Mesenchymal stem cell (in vitro differentiated cells and primary cell): ENCODE data around the gene FCN2.

Experiments used
- DNase-seq: peaks from one replicate; pipeline ENCODE4 v3.0.0-alpha.2; 2013
- H2AFZ ChIP-seq: one replicate; pipeline ENCODE4 v1.6.1; 2013; ENCODE audit warnings: low read depth, mild to moderate bottlenecking, control low read depth, inconsistent platforms, low read length, moderate library complexity
- H2AK5ac ChIP-seq: 2 replicates; pipeline ENCODE4 v1.6.1; 2013; ENCODE audit warnings: low read length, moderate library complexity, mild to moderate bottlenecking, inconsistent platforms; ENCODE audit not compliant: severe bottlenecking
- H2BK120ac ChIP-seq: one replicate; pipeline ENCODE4 v1.6.1; 2013; ENCODE audit warnings: low read depth, mild to moderate bottlenecking, inconsistent platforms, low read length, moderate library complexity
- H2BK12ac ChIP-seq, 2 experiments: one replicate each; pipeline ENCODE4 v1.6.1; 2013; ENCODE audit warnings: inconsistent platforms in 2 of 2, low read length in 2 of 2, mild to moderate bottlenecking in 2 of 2, moderate library complexity in 2 of 2, control low read depth in 1 of 2
- H2BK15ac ChIP-seq: one replicate; pipeline ENCODE4 v1.6.1; 2013; ENCODE audit warnings: mild to moderate bottlenecking, low read depth, inconsistent platforms; ENCODE audit not compliant: poor library complexity, severe bottlenecking
- H2BK5ac ChIP-seq: 2 replicates; pipeline ENCODE4 v1.6.1; 2013; ENCODE audit warnings: low read depth, mild to moderate bottlenecking, low read length, control low read depth, inconsistent platforms; ENCODE audit not compliant: poor library complexity, severe bottlenecking
- H3K14ac ChIP-seq, 2 experiments: one replicate each; pipeline ENCODE4 v1.6.1; 2013; ENCODE audit warnings: inconsistent platforms in 2 of 2, low read length in 2 of 2, control low read depth in 1 of 2, mild to moderate bottlenecking in 1 of 2, moderate library complexity in 1 of 2
- H3K18ac ChIP-seq, 2 experiments: one replicate each; pipeline ENCODE4 v1.6.1; 2013; ENCODE audit warnings: inconsistent platforms in 2 of 2, low read length in 2 of 2, control low read depth in 1 of 2, low read depth in 1 of 2, mild to moderate bottlenecking in 1 of 2
- H3K23ac ChIP-seq, 2 experiments: one replicate each; pipeline ENCODE4 v1.6.1; 2013; ENCODE audit warnings: inconsistent platforms in 2 of 2, low read length in 2 of 2, mild to moderate bottlenecking in 2 of 2, moderate library complexity in 2 of 2, control low read depth in 1 of 2
- H3K27ac ChIP-seq: 2 replicates; pipeline ENCODE4 v1.5.1; 2013; ENCODE audit warnings: mild to moderate bottlenecking, moderate library complexity, low read length, control low read depth, inconsistent platforms; ENCODE audit not compliant: poor library complexity, severe bottlenecking
- H3K27me3 ChIP-seq, 2 experiments: 2 replicates each; pipeline versions ENCODE4 v1.6.1 to v1.7.0; 2013; ENCODE audit warnings: low read length in 2 of 2, mild to moderate bottlenecking in 2 of 2, moderate library complexity in 2 of 2, control low read depth in 1 of 2, inconsistent platforms in 1 of 2; ENCODE audit not compliant: control insufficient read depth in 1 of 2, insufficient read depth in 1 of 2
- H3K36me3 ChIP-seq, 2 experiments: 2 replicates each; pipeline versions ENCODE4 v1.6.1 to v1.7.0; 2013; ENCODE audit warnings: low read length in 2 of 2, control low read depth in 1 of 2, inconsistent platforms in 1 of 2, low read depth in 1 of 2, mild to moderate bottlenecking in 1 of 2; ENCODE audit not compliant: insufficient read depth in 2 of 2, control insufficient read depth in 1 of 2
- H3K4ac ChIP-seq, 2 experiments: one replicate each; pipeline ENCODE4 v1.6.1; 2013; ENCODE audit warnings: inconsistent platforms in 2 of 2, low read length in 2 of 2, mild to moderate bottlenecking in 2 of 2, moderate library complexity in 2 of 2, control low read depth in 1 of 2, low read depth in 1 of 2
- H3K4me1 ChIP-seq: 2 replicates; pipeline ENCODE4 v1.6.1; 2013; ENCODE audit warnings: low read depth, low read length, control low read depth; ENCODE audit not compliant: control insufficient read depth, insufficient read depth
- H3K4me2 ChIP-seq: 2 replicates; pipeline ENCODE4 v1.6.1; 2013; ENCODE audit warnings: low read length, mild to moderate bottlenecking, inconsistent platforms; ENCODE audit not compliant: poor library complexity, severe bottlenecking
- H3K4me3 ChIP-seq, 2 experiments: 2 replicates each; pipeline versions ENCODE4 v1.5.1 to v1.7.0; 2013; ENCODE audit warnings: low read length in 2 of 2, mild to moderate bottlenecking in 2 of 2, control low read depth in 1 of 2, low read depth in 1 of 2; ENCODE audit not compliant: insufficient read depth in 1 of 2
- H3K79me1 ChIP-seq: replicated peaks from 2 replicates; pipeline ENCODE4 v1.6.1; 2013; ENCODE audit warnings: mild to moderate bottlenecking, control low read depth, low read length, inconsistent platforms; ENCODE audit not compliant: poor library complexity, severe bottlenecking
- H3K9ac ChIP-seq: 2 replicates; pipeline ENCODE4 v1.7.0; 2013; ENCODE audit warnings: mild to moderate bottlenecking, low read length, moderate library complexity
- H3K9me3 ChIP-seq: 2 replicates; pipeline ENCODE4 v1.7.0; 2013; ENCODE audit warnings: mild to moderate bottlenecking, low read length; ENCODE audit not compliant: control insufficient read depth
- H4K8ac ChIP-seq: one replicate; pipeline ENCODE4 v1.6.1; 2013; ENCODE audit warnings: inconsistent platforms, mild to moderate bottlenecking, low read length, moderate library complexity
- H4K91ac ChIP-seq: one replicate; pipeline ENCODE4 v1.6.1; 2013; ENCODE audit warnings: mild to moderate bottlenecking, low read length, inconsistent platforms
- WGBS: methylation state at CpG from one replicate; pipeline ENCODE4 v1.1.7; 2013; ENCODE audit warnings: mixed read lengths; 5-methylcytosine and 5-hydroxymethylcytosine counted together

Gene FCN2

GRCh38 chr9:134913041-134913712 lies 32.6 kb downstream of the FCN2 start:
- H2BK12ac ChIP-seq = no peak overlapping the region
- H3K36me3 ChIP-seq = no peaks in the 10 kb centered on the region
- no peak overlapping the region for H2BK15ac ChIP-seq
- no peak overlapping the region for H2BK5ac ChIP-seq
- 86% methylated on average over 14 of the region's 22 CpGs for WGBS
- H2AFZ ChIP-seq = no peak overlapping the region
- no peak overlapping the region for H3K14ac ChIP-seq
- H3K4ac ChIP-seq = no peak overlapping the region
- H2BK120ac ChIP-seq = no peak overlapping the region
- no peak overlapping the region for H3K18ac ChIP-seq
- H4K8ac ChIP-seq = no peak overlapping the region
- peaks cover 8 to 46% of the 10 kb centered on the region in 2 experiments for H3K27me3 ChIP-seq
- H3K79me1 ChIP-seq = no peaks in the 10 kb centered on the region
- no peak overlapping the region for H3K23ac ChIP-seq
- DNase-seq = no peak
- H3K9me3 ChIP-seq = no peaks in the 10 kb centered on the region
- no peak overlapping the region for H2AK5ac ChIP-seq
- H4K91ac ChIP-seq = no peak overlapping the region
- H3K9ac ChIP-seq = no peak overlapping the region
- peak overlapping the region in 1 of 2 experiments; percentile 27 for H3K4me3 ChIP-seq
- peaks cover 3% of the 10 kb centered on the region for H3K4me1 ChIP-seq
- no peak overlapping the region for H3K4me2 ChIP-seq
- H3K27ac ChIP-seq = no peak overlapping the region

- H3K9ac ChIP-seq = no peak overlapping the region
- H4K8ac ChIP-seq = no peak overlapping the region
- H3K23ac ChIP-seq = no peak overlapping the region
- WGBS = 83% methylated on average over 19 of the region's 23 CpGs
- peaks cover 8 to 39% of the 10 kb centered on the region in 2 experiments for H3K27me3 ChIP-seq
- no peak overlapping the region for H2BK5ac ChIP-seq
- no peak overlapping the region for H2BK15ac ChIP-seq
- H3K4ac ChIP-seq = no peak overlapping the region
- DNase-seq = no peak
- no peaks in the 10 kb centered on the region for H3K79me1 ChIP-seq
- no peak overlapping the region for H2AFZ ChIP-seq
- peaks cover 2% of the 10 kb centered on the region for H3K9me3 ChIP-seq
- no peak overlapping the region for H3K27ac ChIP-seq
- H3K4me3 ChIP-seq = no peak overlapping the region
- H3K36me3 ChIP-seq = no peaks in the 10 kb centered on the region
- H4K91ac ChIP-seq = no peak overlapping the region
- no peak overlapping the region for H3K4me2 ChIP-seq
- H3K18ac ChIP-seq = no peak overlapping the region
- peaks cover 3% of the 10 kb centered on the region for H3K4me1 ChIP-seq
- no peak overlapping the region for H2AK5ac ChIP-seq
- H2BK12ac ChIP-seq = no peak overlapping the region
- H3K14ac ChIP-seq = no peak overlapping the region
- H2BK120ac ChIP-seq = no peak overlapping the region
Observed at GRCh38 chr9:134913713-134914500, 33.3 kb downstream of the FCN2 start.

GRCh38 chr9:134914501-134914834 lies 33.9 kb downstream of the FCN2 start:
- Histone ChIP-seq H4K91ac (no peak overlapping the region), H3K4me2 (no peak overlapping the region), H3K27ac (no peak overlapping the region), H3K18ac (no peak overlapping the region), H3K4me3 (no peak overlapping the region), H3K36me3 (no peaks in the 10 kb centered on the region), H3K27me3 (peaks cover 8 to 38% of the 10 kb centered on the region in 2 experiments), H3K4me1 (peaks cover 3% of the 10 kb centered on the region), H3K14ac (no peak overlapping the region), H2BK15ac (no peak overlapping the region), H3K9me3 (peaks cover 8% of the 10 kb centered on the region), H2AFZ (no peak overlapping the region), H3K79me1 (no peaks in the 10 kb centered on the region), H2BK12ac (no peak overlapping the region), H3K9ac (no peak overlapping the region), H2AK5ac (no peak overlapping the region), H4K8ac (no peak overlapping the region), H2BK5ac (no peak overlapping the region), H3K23ac (no peak overlapping the region), H2BK120ac (no peak overlapping the region), H3K4ac (no peak overlapping the region)
- DNase-seq = no peak
- 72% methylated on average over 7 of the region's 7 CpGs for WGBS

GRCh38 chr9:134915046-134915985 lies 34.7 kb downstream of the FCN2 start:
- Histone ChIP-seq H2BK5ac (no peak overlapping the region), H2BK120ac (no peak overlapping the region), H3K4me1 (peaks cover 2% of the 10 kb centered on the region), H3K14ac (no peak overlapping the region), H3K23ac (no peak overlapping the region), H3K18ac (no peak overlapping the region), H3K27ac (no peak overlapping the region), H3K9ac (no peak overlapping the region), H3K36me3 (no peaks in the 10 kb centered on the region), H2AFZ (no peak overlapping the region), H3K79me1 (no peaks in the 10 kb centered on the region), H2BK12ac (no peak overlapping the region), H2BK15ac (no peak overlapping the region), H3K27me3 (peaks cover 8 to 31% of the 10 kb centered on the region in 2 experiments), H4K8ac (no peak overlapping the region), H3K9me3 (peaks cover 14% of the 10 kb centered on the region), H3K4me2 (no peak overlapping the region), H2AK5ac (no peak overlapping the region), H3K4me3 (no peak overlapping the region), H3K4ac (no peak overlapping the region), H4K91ac (peak overlapping the region; percentile 39)
- no peak for DNase-seq
- 81% methylated on average over 26 of the region's 26 CpGs for WGBS
